Measurements from ENCODE around the gene SCML1.
"Not testable (repeated sequence)": the region's sequence is repeated elsewhere in the genome, so short reads cannot be mapped to it uniquely, and the experiment has no call there.

The SCML1 gene

DNA sequence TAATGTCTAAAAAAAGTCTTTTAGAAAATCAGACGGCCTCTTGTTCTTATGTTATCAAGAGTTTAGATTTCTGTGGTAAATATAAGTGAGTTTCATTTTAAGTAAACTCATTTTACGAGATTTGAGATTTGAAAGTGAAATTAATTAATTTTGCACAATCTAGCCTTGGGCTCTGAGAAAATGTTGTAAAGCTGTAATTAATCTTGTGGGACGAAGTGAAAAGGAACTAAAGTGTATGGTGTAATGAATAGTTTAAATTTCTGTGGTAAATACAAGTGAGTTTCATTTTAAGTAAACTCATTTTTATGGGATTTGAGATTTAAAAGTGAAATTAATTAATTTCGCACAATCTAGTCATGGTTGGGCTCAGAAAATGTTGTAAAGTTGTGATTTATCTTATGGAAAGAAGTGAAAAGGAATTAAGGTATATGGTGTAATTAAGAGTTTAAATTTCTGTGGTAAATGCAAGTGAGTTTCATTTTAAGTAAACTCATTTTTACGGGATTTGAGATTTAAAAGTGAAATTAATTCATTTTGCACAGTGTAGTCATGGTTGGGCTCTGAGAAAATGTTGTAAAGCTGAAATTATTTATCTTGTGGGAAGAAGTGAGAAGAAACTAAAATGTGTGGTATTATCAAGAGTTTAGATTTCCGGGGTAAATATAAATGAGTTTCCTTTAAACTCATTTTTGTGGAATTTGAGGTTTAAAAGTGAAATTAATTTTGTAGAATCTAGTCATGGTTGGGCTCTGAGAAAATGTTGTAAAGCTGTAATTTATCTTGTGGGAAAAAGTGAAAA lies 1.6 kb downstream of the SCML1 start:
- no peak for DNase-seq (ENCODE audit: low read depth in 2 of 2)

DNA sequence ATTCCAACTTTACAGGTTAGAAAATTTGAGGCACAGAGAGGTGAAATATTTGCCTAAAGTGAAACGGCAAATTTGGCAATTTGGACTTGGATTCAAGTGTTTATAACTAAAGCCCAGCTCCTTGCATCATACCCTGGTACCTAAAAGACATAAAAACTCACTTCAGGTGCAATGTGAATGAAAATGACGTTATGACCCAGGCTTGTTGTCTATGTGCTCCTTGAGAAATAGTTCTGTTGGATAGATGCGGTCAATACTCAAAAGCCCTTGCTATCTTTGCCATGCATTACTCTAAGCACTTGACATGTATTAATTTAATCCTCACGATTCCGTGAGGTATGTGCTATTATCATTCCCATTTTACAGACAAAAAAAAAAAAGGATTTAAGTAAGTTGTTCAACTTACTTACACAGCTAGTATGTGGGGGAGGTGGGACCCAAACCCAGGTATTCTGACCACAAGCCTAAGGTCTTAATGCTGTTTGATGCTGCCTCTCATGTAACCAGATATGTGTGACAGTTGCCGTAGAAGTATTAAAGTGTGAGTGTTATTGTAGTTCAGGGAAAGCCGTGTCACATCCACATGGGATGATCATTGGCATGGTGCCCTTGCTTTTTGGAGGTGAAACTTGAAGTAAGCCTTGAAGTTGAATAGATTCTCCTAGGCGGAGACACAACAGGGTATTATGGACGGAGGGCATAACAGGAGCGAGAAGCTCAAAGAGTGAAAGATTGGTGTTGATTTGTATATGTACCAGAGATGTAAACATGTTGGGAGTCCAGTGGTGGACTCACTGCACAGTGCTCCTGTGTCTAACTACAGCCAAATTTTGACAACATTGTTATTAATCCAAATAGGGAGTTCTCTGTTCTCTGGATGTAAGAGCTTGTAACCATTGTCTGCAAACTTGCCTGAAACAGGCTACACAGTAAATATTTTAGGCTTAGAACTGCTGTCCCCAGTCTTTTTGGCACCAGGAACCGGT lies 3.1 kb downstream of the SCML1 start:
- DNase-seq (ENCODE audit: low read depth in 2 of 2), result no peak

DNA sequence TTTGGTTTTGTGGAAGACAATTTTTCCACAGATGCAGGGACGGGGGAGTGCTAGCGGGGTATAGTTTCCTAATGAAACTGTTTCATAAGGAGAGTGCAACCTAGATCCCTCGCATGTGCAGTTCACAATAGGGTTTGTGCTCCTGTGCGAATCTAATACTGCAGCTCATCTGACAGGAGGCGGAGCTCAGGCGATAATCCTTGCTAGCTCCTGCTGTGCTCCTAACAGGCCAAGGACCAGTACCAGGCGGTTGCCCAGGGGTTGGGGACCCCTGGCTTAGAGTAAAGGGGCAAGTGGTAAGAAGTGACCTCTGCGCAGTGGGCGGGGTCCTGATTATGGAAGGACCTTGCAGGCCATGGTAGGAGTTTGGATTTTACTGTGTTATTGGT lies 3.8 kb downstream of the SCML1 start:
- no peak for DNase-seq (ENCODE audit: low read depth in 2 of 2)

DNA sequence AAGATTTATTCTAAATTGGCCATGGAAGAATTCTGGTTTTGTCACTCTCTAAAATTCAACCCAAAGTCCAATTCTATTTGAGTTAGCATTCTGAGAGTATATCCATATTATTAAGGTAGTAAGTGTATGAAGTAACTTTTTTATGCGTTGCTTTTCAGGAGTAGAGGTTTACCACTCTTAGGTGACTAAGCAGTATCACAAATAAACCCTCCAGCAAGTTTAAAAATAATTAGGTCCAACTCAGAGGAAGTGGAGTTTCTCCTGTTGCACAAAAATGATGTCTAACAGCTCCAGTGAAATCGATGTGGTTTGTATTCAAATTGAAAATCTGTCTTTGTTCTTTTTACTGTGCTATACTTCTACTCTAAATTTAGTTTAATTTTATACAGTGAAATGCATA lies 6.6 kb downstream of the SCML1 start:
- no peak for DNase-seq (ENCODE audit: low read depth in 2 of 2)

DNA sequence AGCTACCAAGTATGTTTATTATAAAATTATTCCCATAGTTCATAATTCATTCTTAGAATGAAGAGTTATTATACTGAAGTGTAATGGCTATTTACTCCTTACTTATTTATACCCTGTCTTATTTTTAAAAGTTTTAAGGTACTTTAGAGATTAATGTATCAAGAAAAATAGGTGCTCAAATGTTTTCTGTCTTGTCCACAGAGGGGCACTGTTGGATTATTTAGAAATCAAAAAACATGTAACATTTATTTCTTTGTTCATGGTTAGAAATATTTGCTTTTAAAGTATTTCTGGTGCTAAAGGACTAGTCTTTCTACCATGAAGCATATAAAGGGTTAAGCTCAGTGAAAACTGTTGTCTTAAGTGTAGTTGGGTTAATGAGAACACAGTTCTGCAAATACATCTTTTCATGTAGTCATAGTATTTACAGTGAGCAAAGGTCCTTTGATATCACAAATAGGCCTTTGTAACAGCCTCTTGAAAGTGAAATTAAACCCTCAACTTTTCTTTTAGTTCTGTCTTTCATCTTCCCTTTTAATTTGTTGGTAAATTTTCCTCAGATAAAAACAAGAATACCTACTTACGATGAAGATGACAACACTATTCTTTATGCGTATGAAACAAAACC lies 7.7 kb downstream of the SCML1 start:
- no peak for DNase-seq (ENCODE audit: low read depth in 2 of 2)

DNA sequence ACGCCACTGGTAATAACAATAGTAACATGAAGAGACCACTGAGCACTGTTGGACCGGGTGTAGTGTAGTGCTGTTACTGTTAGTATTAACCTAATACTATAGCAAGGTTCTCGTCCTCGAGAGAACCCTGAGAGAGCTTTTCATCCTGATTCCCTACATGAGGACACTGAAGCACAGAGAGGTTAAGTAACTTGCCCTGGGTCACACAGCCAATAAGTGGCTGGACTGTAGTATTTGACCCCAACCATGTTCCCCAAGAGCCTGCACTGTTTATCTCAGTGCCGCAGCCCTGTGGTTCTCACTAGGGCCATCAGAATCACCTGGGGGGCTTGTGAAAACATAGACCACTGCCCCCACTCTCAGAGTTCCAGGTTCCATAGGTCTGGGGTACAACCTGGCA lies 10.4 kb downstream of the SCML1 start:
- no peak for DNase-seq (ENCODE audit: low read depth in 2 of 2)

DNA sequence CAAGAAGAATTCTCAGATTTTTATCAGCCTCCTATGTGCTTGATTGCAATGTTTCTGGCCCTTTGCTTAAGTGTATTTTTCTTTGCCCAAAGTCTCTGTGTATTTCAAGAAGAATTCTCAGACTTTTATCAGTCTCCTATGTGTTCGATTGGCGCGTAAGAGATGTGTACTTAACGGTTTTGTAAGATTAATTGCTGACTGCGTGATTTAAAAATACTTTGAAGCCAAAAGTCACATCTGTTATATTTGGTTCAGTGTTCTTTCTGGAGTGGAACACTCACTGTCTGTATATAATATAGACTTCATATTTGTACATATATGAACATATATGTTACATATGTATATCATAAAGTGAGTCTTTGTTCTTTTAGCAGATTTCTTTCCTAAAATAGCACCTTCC lies 11.4 kb downstream of the SCML1 start:
- DNase-seq (ENCODE audit: low read depth in 2 of 2), result no peak

DNA sequence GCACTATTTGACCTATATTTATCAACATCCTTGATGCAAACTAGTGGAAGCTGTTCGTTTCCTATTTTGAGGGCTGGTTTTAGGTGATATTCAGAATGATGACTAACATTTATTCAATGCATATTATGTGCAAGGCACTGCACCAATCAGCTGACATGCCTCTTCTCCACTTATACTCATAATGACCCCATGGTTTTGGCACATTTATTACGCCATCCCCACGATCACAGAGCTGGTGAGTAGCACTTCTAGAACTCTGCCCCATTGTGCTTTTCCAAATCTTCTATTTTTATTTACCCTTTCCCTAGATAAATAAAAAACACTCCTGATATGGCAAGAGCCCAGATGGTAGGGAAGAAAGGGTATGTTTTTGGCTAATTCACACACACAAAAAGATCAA lies 13.1 kb downstream of the SCML1 start:
- DNase-seq (ENCODE audit: low read depth in 2 of 2), result no peak

DNA sequence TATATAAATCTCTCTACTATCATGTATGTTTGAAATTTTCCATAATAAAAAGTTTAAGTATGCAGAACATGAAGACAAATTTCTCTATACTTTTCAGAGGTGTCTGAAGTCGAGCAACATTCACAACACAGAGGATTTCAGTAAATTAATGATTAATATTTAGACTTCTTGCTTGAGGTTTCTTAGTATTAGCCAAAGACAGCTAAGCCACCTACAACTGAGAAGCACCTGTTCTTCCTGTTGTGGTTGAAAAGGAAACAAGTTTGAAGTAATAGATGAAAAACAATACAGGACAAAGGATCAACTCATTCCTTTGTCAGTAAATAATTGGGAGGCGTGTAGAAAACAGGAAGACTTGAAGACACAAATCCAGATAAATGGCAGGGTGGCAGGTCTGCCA lies 21.1 kb downstream of the SCML1 start:
- DNase-seq (ENCODE audit: low read depth in 2 of 2), result no peak

DNA sequence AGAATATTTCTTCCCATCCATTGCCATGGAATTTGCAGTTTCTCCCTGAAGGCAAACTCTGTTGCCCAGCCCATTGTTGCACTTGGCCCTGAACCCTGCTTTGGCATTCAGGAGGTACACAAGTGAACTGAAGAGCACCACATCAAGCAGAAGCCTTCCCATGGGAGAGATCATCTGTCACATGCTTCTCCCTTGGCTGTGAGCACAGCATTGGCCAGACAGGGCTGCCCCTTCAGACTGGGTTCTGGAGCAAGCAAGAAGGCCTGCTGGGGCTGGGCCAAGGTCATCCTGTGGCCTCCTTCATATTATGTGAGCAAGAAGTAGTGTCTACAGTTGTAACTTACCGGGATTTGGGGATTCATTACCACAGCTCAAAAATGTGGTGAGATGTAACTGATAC lies 22.7 kb downstream of the SCML1 start:
- DNase-seq (ENCODE audit: low read depth in 2 of 2), result no peak

DNA sequence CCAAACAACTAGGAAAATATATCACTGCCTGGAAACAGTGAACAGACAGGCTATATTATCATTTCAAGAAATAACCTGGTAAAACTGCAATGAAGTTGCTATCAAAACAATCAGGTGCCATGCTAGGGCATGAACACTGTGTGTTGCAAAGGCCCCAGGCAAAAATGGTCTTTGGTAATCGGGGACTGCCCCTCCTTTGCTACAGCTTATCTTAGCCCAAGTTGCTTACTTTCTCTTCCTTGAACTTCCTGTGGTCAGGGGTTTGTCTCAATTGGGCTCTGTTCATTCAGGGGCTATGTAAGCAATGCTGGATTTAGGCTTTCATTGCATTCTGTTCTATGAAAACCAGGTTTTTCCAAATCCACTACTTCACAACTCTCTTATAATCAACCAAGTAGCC lies 30.4 kb downstream of the SCML1 start:
- DNase-seq (ENCODE audit: low read depth in 2 of 2), result no peak

DNA sequence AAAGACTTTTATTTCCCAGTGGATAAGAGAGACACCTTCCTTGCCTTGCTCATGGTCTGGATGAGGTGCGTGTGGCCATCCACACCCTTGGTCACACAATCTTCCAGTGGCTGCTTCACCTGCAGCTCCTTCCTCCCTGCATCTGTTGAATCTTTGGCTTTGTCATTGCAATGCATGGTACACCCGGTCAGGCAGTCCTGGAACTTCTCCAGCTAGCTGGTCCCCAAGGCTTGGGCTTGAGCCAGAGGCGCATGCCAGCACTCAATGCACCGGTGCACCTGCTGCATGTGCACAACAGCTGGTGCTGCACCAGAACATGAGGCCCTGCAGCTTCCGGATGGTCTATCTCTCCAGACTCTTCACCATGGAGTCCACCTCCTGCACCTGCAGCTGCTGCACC lies 31.7 kb downstream of the SCML1 start:
- DNase-seq (ENCODE audit: low read depth in 2 of 2), result no peak

DNA sequence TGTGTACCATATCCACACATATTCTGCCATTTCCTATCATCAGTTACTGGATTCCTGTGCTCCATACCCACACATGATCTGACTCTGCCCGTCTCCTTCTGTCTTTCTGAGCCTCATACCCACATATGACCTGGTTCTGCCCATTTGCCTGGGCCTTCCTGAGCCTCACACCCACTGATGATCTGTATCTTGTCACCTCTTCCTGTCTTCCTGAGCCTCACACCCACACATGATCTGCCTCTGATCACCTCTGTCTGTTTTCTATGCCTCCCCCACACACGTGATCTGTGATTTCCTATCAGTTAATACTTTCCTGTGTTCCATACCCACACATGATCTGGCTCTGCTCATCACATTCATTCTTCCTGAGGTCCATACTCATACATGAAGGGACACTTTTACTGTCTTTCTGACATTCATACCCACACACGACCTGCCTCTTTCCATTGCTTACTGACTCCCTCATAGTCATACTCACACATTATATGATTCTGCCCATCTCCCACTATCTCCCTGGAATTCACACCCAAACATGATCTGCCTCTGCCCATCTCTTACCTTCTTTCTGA lies 32.5 kb downstream of the SCML1 start:
- no peak for DNase-seq (ENCODE audit: low read depth in 2 of 2)

DNA sequence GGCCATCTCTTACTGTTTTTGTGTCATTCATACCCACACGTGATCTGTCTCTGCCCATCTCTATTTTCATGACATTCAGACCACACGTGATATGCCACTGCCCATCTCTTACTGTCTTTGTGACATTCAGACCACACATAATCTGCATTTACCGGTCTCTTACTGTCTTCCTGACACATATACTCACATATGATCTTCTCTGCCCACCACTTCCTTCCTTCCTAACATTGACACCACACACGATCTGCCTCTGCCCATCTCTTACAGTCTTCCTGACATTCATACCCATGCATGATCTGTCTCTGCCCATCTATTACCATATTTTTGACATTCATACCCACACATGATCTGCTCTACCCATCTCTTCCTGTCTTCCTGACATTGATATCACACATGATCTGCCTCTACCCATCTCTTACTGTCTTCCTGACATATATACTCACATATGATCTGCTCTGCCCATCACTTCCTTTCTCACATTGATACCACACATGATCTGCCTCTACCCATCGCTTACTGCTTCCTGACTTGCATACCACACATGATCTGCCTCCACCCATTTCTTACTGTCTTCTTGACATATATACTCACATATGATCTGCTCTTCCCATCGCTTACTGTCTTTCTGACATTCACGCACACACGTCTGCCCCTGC lies 36.1 kb downstream of the SCML1 start:
- DNase-seq (ENCODE audit: low read depth in 2 of 2), result no peak

DNA sequence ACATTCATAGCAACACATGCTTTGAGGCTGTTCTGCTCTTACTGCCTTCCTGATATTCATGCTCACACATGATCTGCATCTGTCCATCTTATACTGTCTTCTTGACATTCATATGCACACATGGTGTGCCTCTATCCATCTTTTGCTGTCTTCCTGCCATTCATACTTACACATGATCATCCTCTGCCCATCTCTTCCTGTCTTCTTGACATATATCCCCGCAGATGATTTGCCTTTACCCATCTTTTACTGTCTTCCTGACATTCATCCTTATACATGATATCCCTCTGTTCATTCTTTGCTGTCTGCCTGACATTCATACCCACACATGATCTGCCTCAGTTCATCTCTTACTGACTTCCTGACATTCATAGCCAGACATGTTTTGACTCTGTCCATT lies 36.8 kb downstream of the SCML1 start:
- no peak for DNase-seq (ENCODE audit: low read depth in 2 of 2)

DNA sequence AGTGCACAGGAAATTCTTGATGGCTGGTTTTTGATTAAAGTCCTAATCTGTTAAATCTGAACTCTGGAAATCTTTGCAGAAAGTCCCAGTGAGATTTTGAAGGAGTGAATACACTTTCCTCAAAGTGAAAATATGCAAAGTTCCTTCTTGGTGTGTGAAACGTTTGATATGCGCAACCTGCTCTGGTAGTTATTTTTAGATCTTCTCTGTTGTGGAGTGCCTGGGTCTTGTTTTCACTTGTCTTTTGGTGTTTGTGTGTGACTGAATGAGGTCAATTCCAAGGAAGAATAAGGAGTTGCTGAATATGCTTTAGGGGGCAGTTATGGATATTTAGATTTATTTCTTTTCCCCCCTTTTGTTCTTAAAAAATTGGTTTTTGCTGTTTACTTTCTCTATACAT lies 41.7 kb downstream of the SCML1 start:
- DNase-seq (ENCODE audit: low read depth in 2 of 2), result no peak

DNA sequence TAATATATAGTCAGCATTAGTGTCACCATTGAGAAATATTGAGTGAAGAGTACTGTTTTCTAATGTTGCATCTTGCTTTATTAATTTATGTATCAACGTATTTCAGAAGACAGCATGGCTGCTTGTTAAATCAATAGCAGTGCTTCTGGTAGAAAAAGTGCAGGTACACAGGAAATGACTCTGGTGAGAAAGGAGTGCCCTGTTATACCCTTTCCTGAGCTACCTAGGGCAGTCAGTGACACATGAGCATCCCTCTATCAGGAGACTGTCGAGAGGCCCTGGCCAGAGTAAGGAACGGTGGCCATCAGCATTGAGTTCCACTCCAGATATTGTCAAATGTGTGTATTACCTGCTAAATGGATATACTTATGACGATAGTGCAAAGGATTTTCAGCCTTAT lies 42.1 kb downstream of the SCML1 start:
- DNase-seq (ENCODE audit: low read depth in 2 of 2), result no peak

DNA sequence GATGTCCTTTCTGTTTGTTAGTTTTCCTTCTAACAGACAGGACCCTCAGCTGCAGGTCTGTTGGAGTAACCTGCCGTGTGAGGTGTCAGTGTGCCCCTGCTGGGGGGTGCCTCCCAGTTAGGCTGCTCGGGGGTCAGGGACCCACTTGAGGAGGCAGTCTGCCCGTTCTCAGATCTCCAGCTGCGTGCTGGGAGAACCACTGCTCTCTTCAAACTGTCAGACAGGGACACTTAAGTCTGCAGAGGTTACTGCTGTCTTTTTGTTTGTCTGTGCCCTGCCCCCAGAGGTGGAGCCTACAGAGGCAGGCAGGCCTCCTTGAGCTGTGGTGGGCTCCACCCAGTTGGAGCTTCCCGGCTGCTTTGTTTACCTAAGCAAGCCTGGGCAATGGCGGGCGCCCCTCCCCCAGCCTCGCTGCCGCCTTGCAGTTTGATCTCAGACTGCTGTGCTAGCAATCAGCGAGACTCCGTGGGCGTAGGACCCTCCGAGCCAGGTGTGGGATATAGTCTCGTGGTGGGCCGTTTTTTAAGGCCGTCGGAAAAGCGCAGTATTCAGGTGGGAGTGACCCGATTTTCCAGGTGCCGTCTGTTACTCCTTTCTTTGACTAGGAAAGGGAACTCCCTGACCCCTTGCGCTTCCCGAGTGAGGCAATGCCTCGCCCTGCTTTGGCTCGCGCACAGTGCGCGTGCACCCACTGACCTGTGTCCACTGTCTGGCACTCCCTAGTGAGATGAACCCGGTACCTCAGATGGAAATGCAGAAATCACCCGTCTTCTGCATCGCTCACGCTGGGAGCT lies 49.5 kb downstream of the SCML1 start:
- DNase-seq (ENCODE audit: low read depth in 2 of 2), result not testable (repeated sequence)

DNA sequence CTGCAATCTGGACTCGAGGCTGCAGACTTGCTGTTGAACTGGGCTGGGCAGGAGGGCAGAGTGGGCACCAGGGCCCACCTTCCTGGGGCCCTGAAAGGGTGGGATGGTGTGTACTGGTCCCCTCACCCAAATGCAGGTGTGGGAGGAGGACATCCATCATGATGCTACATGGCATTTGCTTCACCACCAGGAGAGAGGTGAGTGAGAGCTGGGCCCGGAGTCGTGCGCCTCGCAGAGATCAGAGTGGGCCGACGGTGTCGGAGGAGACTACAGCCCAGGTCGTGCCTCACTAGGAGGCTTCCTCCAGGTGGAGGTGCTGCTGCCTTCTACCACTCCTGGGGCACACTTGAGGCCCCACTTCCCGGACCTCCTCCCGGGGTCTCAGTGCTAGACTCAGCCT lies 50.3 kb downstream of the SCML1 start:
- no peak for DNase-seq (ENCODE audit: low read depth in 2 of 2)

DNA sequence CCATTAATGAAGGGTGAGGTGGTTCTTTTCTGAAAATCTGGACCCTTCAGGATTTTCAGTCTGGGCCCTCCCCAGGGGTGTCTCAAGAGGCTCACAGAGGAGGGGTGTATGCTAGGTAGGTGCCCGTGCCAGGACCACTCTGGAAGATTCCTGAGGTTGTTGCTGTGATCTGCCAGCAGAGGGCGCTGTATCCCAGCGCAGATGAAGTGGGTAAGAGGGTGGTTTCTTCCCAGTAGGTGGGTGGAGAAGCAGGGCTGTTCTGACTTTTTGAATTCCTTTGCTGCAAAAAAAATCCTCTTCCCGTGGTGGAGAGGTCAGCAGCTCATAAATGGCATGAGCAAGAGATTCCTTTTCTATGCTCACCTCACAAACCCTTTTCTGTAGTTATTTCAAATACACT lies 51.1 kb downstream of the SCML1 start:
- DNase-seq (ENCODE audit: low read depth in 2 of 2), result peak in 1 of 2 donors; percentile 8
